GM23338 (cell line): ENCODE measurements around the gene CAPZB.

Source experiments
- CTCF ChIP-seq, 2 experiments: fragments of 200-600 bp in 1 of 2; sonication (generic) in 1 of 2; conservative IDR thresholded peaks; 2 replicates each; pipeline versions ENCODE4 v1.5.1 to v1.6.1; 2016 to 2017; ENCODE audit warnings: antibody characterized with exemption in 2 of 2, low read depth in 2 of 2, mild to moderate bottlenecking in 2 of 2, moderate library complexity in 1 of 2
- ETS1 ChIP-seq: IDR thresholded peaks from 2 replicates; pipeline ENCODE4 v1.6.1; 2016; ENCODE audit warnings: antibody characterized with exemption
- EZH2 ChIP-seq: fragments of 200-600 bp; sonication (generic); IDR thresholded peaks from one replicate; pipeline ENCODE4 v1.8.0; 2017; ENCODE audit warnings: antibody characterized with exemption, mild to moderate bottlenecking, low read depth; ENCODE audit not compliant: unreplicated experiment
- EZH2phosphoT487 ChIP-seq: fragments of 200-600 bp; sonication (generic); IDR thresholded peaks from one replicate; pipeline ENCODE4 v1.8.1; 2018; ENCODE audit warnings: antibody characterized with exemption; ENCODE audit not compliant: unreplicated experiment
- JUNB ChIP-seq: IDR thresholded peaks from one replicate; pipeline ENCODE4 v1.6.1; 2016; ENCODE audit warnings: antibody characterized with exemption; ENCODE audit not compliant: unreplicated experiment
- POLR2AphosphoS5 ChIP-seq: IDR thresholded peaks from 2 replicates; pipeline ENCODE4 v1.6.1; 2016; ENCODE audit warnings: antibody characterized with exemption, low read depth
- REST ChIP-seq: IDR thresholded peaks from one replicate; pipeline ENCODE4 v1.6.1; 2018; ENCODE audit warnings: antibody characterized with exemption; ENCODE audit not compliant: unreplicated experiment

GRCh38 chr1:19341201-19342061 is 143.9 kb downstream of the CAPZB start:
- peak; percentile 77 to 81 for TF ChIP-seq CTCF (conservative IDR thresholded peaks at IDR 0.05; ENCODE audit: low read depth in 2 of 2)
- no peak for TF ChIP-seq POLR2AphosphoS5
- TF ChIP-seq ETS1, result no peak
- TF ChIP-seq EZH2, result no peak
- no peak for TF ChIP-seq JUNB
- TF ChIP-seq REST, result no peak
- no peak for TF ChIP-seq EZH2phosphoT487
